HG03439 (cell line): ENCODE data around the gene CALML6.

Experiments
- ATAC-seq: cut with Tn5 transposase; IDR thresholded peaks from one replicate; pipeline ENCODE4 v1.9.1; 2021; ENCODE audit warnings: mild to moderate bottlenecking, moderate library complexity; ENCODE audit not compliant: unreplicated experiment

Gene CALML6

DNA sequence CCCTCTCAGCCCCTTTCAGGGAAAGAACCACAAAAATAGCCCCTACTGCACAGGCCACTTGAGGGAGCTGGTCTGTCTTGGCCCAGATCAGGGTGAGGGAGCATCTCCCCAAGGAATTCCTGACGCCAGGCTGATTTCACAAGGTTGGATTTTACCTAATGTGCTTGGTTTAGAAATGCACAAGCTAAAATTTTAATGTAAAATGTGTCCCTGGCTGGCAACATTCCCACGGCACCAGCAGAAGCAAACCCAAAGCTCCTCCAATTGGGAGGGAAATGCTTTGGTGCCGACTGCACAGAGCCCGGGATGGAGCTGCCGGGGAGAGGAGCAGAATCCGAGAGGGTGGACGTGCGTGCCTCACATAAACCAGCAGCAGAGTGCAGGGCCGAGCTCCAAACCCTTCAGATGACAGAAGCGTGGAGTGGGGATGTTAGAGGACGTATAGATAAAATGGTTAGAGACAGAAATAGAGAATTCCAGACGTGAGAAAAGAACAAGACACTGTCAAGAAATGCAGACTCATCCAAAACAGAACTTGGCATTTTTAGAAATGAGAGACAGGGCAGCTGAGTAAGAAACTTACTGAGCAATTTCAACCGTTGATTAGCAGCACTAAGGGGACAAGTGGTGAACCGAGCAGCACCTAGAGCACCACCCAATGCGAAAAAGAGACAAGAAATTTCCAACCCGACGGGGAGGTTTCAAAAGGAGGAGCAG lies 45.6 kb downstream of the CALML6 start:
- ATAC-seq: no peak

- no peak for ATAC-seq
These were observed 47.7 kb downstream of the CALML6 start for GRCh38 chr1:1962752-1963151.

DNA sequence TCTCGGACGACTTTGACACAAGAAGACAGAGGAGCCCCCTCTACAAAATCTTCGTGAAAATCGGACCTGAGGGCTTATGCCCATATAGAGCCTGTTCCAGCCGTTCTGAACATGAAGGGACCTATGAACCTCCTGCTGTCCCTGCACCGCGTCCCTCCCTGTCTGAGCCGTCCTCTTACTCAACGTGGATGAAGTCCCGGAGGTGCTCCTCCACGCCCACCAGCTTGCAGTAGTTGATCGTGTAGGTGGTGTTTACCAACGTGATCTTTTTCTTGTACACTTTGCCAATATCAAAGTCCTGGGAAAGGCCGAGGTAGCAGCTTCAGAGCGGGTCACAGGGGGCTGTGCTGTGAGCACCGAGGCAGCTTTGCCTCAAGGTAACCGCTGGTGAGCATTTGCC lies 48.5 kb downstream of the CALML6 start:
- no peak for ATAC-seq

DNA sequence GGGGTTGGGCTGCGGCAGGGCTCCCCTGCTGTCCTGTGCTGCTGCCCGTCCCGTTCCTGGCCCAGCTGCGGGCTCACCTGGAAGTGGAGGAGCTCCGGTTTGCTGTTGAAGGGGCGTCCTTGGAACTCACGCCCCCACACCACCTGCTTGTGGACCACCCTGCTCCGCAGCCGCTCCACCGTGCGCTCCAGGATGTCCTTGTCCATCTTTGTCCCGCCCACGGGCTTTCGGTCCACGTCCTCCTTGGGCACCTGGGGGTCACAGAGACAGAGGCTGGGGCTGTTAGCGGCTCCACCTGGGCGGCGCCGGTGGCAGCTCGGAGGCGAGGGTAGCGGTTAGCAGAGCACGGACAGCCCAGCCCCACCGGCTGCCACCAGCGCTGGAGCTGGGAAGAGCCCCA lies 49.8 kb downstream of the CALML6 start:
- ATAC-seq: no peak

DNA sequence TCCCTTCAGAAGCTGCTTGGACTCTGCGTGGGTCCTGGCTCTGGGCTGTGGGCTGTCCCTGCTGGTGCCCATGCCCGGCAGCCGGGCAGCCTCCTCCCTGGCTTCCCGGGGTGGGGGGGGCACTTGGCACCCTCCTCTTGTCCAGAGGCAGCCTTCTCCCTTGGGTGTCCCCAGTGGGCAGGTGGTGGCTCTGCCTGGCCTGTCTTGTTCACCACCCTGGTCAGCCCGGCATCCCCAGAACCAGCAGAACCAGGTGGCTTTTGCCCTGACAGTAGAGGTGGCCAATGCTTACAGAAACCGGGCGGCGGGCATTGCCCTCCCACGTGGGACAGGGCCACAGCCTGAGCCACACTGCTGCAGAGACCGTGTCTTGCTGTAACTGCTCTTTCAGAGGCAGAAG lies 50.5 kb downstream of the CALML6 start:
- no peak for ATAC-seq

GRCh38 chr1:1966071-1966740 lies 51.1 kb downstream of the CALML6 start:
- no peak for ATAC-seq
